Epithelial cell of prostate (primary cell): ENCODE measurements around the gene DUSP18.
A peak's percentile ranks its signal among the peaks of the same experiment; 100 is the strongest.
"Not testable (repeated sequence)": the region's sequence is repeated elsewhere in the genome, so short reads cannot be mapped to it uniquely, and the experiment has no call there.

Source experiments
- DNase-seq: peaks from one replicate; pipeline ENCODE4 v3.0.0-alpha.2; 2011; ENCODE audit warnings: low read depth, low spot score
- H3K27ac ChIP-seq: fragments of 450-650 bp; 2 replicates; pipeline ENCODE4 v1.5.1; 2017; ENCODE audit warnings: mild to moderate bottlenecking

DUSP18 gene

DNA sequence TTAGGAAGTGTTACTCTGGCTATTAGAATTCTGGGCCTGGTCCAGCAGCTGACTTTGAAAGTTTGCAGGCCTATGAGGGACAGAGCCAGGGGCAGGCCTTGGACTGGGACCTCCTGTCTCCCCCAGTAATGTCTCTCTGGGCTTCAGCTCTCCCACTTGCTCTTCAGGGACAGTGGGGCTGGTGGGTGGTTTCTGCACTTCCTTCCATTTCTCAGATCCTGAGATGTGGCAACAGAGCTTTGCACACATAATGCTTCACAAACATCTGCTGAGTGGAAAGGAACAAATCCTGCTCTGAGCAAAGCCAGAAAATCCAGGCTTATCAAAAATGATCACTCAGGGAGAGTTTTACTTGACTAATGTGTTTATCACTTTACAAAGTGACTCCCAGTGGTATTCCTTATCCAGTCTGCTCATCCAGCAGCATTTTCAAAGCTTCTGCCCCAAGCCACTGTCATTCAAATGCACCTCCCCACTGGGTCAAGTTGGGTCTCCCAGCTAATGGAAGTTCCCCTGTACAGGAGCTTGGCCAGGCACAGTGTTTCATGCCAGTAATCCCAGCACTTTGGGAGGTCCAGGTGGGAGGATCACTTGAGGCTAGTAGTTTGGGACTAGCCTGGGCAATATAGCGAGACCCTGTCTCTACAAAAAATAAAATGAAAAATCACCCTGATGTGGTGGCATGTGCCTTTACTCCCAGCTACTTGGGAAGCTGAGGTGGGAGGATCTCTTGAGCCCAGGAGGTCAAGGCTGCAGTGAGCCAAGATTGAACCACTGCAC, 13.5 kb upstream of the DUSP18 start:
- DNase-seq: no peak
- no peak overlapping the region for H3K27ac ChIP-seq

DNA sequence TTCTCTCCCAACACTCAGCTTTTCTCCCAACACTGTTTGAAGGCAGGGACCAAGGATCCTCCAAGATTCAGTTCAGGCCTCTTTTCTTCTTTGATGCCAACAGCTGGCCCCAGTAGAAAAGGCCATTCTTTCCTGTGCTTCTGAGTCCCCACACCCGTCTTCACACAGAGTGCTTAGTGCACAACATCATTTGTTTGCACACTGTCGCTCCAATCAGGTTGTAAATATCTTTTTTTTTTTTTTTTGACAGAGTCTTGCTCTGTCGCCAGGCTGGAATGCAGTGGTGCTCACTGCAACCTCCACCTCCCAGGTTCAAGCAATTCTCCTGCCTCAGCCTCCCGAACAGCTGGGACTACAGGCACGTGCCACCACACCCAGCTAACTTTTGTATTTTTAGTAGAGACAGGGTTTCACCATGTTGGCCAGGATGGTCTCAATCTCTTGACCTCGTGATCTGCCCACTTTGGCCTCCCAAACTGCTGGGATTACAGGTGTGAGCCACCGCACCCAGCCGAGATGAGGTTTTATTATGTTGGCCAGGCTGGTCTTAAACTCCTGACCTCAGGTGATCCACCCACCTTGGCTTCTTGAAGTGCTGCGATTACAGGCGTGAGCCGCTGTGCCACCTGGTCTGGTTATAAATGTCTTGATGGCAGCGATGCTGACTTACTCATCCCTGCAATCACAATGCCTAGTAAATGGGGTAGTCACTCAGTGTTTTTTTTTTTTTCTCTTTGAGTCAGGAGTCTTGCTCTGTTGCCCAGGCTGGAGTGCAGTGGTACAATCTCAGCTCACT, 12.4 kb upstream of the DUSP18 start:
- not testable (repeated sequence) for H3K27ac ChIP-seq, DNase-seq

DNA sequence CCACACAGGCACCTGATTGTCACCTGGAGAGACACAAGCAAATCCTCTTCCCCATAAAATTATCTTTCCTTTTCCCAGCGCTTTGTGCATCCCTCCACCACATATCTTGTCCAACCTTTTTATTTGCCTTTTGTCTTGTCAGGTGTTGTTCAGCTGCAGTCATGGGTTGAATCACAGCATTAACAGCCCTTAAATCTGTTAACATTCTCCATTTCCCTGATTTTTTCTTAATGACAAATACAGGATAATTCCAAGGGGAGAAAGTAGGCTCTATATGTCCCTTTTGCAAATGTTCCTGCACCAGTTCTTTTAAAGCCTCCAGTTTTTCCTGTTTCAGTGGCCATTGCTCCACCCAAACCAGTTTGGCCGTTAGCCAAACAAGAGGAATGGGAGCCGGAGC, 8.9 kb upstream of the DUSP18 start:
- H3K27ac ChIP-seq, DNase-seq: not testable (repeated sequence)

DNA sequence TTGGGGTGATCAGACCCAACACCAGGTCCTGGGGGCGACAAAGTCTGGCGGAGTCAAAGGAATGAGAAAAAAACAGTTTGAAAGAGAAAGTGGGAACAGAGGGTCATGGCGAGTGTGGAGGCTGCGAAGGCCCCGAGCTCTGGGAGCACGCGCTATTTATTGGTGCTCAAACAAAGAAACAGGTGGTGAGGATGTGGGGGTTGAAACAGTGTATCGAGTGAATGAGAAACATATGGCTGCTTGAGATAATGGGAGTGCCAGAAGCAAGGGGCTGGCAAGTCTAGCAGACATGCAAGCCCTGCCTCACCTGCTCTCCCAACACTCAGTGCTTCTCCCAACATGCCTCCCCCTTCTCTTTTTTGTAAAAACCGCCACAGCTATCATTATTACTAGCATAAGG, 7.8 kb upstream of the DUSP18 start:
- no peak for DNase-seq
- H3K27ac ChIP-seq: no peak overlapping the region

DNA sequence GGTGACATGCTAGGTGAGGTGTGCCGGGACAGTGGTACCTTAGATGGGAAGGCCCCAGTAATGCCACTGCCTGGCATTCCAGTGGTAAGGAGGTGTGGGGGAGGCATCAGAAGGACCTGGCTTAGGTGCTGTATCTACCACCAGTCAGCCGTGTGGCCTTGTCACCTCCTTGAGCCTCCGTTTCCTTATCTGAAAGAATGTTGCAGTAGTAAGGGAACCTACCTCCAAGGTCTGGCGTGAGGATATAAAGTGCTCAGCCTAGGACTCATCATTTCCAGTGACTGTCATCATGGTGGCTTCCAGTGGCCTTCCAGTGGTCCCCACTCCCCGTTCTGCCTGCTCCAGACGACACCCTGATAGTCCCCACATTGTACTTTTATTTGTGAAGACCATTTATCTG, 6.8 kb upstream of the DUSP18 start:
- DNase-seq: no peak
- no peak overlapping the region for H3K27ac ChIP-seq

DNA sequence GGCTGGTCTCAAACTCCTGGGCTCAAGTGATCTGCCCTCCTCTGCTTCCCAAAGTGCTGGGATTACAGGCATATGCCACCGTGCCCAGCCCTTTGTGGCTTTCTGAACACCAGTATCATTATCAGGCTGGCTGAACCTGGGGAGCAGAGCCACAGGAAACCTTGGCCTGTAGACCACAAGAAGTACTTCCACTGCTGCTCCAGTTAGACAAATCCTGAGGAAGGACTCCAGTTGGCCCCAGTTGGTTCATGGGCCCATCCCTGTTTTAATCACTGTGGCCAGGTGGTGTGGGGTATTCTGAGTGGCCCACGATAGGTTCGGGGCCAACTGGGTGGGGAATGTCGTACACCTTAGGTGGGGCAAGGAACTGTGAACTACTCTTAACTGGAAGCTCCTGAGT, 5.5 kb upstream of the DUSP18 start:
- no peak for DNase-seq
- H3K27ac ChIP-seq: no peak overlapping the region

DNA sequence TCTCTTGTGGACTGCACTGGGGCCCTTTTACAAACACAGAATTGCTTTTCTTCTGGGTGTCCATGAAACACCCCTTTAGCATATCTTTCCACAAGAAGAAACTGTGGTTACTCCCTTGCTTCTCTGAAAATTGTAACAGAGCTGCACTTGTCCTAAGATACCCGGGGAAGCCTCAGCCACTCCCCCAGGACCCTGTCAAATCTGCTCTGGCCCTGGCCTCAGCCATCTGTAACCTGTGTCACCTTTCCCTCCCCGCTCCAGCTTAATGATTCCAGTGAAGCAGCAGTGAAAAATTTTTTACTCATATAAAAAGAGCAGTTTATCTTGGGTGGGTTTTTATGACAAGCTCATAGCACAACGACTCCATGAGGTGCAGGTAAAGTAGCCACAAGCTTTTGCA, 3.4 kb upstream of the DUSP18 start:
- no peak for DNase-seq
- no peak overlapping the region for H3K27ac ChIP-seq

DNA sequence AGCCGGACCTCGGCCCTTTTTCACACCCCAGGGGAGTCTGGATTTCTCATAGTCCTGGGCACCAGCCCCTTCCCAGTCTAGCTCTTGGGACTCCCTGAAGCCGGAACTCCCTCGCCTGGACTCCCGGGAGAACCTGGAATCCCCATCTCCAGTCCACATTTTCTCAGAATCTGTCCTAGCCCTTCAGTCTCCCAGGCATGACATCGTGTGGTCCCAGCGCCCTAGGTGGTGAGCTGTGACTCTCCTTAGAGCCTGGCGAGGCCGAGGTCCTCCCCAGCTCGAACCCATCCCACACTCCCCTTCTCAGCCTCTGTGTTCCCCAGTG, 673 bp upstream of the DUSP18 start:
- H3K27ac ChIP-seq: no peak overlapping the region
- DNase-seq: no peak

DNA sequence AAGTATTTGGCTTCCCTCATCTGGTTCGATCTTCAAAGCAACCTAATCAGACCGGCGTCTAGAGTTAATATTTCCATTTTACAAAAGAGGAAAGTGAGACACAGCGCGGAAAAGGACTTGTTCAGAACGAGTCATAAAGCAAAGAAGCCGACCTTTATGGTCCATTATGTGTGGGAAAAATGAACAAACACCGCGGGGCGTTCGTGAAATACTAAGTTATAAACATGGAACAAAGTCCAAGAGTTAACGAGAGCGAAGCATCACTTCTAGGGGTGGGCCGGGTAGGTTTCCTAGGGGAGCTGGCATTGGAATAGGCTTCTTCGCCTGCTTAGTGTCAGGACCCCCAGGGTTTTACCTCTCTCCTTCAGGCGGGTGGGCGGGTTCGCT, 575 bp downstream of the DUSP18 start:
- no peak overlapping the region for H3K27ac ChIP-seq
- DNase-seq: no peak

DNA sequence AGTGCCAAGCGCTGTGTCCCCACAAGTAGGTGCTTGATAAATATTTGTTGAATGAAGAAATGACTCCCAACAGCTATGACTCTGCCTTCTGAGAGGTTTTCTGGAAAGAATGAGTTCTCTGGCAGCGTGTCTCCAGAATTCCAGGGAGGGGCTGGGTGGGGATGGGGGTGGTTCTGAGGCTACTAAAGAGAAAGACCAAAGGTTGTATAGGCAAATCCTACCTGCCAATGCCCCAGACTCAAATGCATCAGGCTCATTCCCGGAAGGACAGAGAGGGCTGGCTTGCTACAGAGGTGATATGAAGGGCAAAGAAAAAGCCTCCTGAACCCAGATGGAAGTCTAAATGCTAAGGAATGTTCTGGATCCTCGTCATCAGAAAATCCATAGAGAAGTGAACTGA, 1.9 kb downstream of the DUSP18 start:
- DNase-seq: no peak
- no peak overlapping the region for H3K27ac ChIP-seq

DNA sequence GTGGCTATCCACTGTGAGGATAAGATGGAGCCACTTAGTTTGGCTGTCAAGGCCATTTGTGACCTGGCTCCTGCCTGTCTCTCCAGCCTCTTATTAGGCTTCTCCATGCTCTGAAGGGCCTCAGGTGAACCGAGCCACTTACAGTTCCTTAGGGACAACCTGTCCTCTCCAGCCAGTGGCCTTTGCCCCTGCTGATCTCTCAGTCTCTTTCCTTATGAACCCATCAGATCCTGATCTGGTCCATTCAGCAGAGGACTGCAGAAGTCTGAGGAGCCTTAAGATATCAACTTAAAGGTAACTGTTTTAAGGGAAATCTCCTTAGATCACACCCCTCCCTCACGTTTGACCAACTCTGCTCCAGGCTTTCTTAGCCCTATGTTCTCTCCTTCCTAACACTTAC, 2.4 kb downstream of the DUSP18 start:
- H3K27ac ChIP-seq: no peak overlapping the region
- DNase-seq: no peak

DNA sequence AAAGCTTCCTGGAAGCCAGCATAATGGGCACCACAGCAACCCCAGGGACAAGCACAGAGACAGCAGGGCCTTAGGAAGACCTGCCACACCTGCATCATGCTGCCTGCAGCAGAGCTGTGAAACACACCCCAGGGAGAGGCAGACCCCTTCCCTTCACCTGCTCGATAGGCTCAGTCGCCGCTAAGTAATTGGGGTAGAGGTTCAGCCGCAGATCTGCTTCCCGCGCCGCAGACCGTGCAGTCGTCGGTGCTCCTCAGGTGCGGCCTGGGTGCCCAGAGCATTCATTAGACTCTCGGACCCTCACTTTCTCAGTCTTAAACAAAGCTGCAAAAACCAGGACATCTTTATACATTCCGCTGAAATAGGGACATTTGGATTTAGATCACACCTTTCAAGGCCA, 2.9 kb downstream of the DUSP18 start:
- no peak overlapping the region for H3K27ac ChIP-seq
- DNase-seq: no peak

DNA sequence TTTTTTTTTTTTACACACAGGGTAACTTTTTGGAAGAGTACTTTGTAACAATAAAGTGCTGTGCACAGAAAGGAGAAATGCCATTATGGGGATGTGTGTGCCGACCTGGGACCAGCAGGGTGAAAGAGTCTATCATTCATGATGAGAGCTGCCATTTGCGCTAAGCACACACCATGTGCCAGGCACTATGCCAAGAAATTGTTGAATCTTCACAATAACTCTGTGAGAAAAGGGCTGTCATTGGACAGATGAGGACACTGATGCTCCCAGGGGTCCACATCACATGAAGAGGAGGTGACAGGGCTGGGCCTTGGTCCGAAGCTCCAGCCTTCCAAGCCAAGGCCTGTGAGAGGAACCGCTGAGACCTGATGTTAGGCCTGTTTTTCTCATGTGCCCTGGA, 5.6 kb downstream of the DUSP18 start:
- no peak overlapping the region for H3K27ac ChIP-seq
- DNase-seq: no peak

DNA sequence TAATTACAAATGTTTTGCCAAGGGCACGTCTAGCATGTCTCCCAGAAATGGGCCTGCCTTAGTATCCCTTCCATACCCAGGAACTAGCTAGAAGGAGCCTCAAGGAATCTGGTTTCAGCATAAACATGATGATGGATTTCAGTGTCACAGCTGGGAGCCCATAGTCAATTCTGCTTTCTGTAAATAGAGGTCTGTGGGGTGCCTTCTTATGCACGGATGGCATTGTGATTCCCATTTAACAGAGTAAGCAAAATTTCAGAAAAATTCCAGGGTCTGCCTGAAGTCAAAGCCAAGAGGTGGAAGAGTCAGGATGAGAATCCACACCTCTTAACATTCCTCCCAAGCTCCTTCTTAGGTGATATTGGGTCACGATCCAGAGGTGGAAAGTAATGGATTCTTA, 12.1 kb downstream of the DUSP18 start:
- no peak for DNase-seq
- no peak overlapping the region for H3K27ac ChIP-seq

DNA sequence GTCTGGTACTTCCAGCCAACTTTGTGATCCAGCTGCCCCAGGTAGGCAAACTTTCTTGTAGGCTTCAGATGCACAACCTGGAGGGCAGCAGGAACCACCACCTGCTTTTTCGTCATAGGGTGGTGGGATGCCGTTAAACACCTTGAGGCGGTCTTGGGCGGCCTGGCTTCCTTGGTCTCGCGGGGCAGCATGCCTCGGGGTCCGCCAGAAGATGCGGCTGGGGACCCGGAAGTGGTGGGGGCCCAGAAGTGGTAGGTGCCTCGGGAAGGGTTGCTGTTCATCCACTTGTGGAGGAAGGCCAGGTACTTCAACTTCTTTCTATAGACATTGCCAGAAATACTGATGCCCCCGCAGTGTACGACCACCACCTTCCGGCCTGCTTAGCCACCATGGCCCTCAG, 13.3 kb downstream of the DUSP18 start:
- H3K27ac ChIP-seq: no peak overlapping the region
- no peak for DNase-seq

DNA sequence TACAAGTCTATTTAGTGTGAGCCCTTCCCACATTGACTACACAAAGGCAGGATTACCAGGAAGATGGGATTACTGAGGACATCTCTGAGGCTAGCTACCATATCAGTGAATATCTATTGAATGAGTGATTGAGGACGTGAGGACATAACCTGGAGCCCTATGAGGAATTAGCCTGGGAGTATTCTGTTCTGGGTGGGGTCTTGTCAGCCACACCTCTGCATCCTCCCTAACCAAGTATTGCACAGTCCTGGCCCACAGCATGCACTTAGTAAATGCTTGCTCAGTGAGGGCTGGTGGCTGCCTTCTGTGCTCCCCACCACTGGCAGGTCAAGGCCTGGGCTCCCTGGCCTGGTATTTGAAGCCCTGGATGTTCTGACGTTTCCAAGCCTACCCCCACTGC, 14.8 kb downstream of the DUSP18 start:
- DNase-seq: no peak
- H3K27ac ChIP-seq: no peak overlapping the region

DNA sequence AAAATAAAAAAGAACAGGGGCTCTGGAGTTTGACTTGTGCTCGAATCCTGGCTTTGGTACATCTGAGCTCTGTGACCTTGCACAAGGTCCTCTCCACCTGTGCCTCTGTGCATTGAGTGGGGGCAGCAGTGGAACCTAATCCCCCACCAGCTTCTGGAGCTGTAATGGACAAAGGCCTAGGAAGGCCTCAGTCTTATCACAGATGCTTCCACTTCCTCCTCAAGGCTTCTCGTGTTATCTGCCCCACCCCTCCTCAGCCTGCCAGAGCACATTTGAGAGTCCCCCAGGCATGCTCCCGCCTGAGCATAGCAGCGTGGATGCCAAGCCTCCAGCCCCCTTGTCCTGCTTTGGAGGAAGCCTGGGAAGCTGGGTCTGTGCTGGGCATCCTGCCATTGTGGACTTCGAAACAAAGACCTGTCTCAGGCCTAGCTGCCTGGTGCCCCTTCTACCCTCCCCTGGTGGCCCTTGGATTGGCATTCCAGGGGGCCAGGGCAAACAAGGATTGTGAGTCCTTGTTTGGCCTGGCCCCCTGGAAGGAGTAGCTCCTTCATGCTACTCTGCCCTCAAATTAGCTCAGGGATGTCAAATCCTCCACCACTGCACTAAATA, 17.1 kb downstream of the DUSP18 start:
- H3K27ac ChIP-seq: no peak overlapping the region
- DNase-seq: no peak

DNA sequence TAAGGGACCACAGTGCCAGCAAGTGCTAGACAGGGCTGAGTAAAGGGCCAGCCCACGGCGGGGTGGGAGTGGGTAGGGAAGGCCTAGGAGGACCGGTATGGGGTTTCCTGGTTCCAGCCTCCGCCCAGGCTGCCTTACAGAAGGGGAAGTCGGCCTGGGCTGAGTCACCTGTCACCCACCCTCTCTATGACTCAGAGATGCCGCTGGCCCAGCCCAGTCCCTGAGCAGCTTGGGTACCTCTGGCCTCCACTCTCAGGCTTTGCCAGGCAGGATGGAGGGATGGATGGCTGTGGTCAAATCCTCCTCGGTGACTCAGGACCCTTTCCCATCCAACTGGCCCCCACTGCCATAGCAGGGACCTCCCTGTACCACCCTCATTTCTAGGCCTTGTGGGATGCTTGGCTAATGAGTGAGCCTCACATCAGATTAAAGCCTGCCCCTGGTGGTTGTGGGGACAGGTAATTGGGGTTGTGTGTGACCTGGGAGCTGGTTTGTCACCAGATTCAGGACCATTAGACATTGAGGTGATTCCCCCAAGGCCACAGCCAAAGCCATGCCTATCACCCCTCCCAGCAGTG, 18.2 kb downstream of the DUSP18 start:
- peak; percentile 65 for DNase-seq
- H3K27ac ChIP-seq: peak overlapping the region; percentile 46

DNA sequence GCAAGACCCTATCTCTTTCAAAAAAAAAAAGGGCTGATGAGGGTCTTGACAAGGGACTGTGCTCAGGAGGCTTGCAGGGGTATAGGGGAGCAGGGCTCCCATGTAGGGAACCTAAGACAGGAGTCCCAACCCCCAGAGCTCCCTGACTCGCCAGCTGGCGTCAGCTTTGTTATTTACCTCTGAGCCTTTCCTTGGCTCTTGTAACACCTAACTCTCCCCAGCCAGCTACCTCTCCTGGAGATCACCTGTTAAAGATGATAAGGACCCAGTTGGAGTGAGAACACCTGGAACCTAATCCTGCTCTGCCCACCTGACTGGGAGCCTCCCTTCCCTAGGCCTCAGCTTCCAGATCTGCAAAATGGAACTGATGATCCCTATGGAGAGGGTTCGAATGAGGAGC, 18.9 kb downstream of the DUSP18 start:
- no peak for DNase-seq
- peak overlapping the region; percentile 46 for H3K27ac ChIP-seq

DNA sequence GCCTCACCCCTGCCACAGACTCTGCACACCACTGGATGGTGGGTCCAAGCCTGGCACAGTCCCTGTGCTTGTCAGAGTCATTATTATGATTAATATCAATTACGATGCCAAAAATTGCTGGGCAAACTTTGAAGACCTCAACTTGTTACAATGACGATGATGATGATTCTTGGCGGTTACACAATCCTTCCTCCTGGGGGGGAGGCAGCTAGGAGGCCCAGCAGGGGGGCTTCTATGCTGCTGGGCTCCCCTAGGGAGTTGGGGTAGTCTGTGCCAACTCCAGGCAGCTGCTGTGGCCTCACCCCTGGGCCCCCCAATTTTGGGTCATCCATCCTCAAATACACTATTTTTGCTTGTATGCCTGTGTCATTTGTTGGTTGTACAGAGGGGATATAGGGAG, 20.1 kb downstream of the DUSP18 start:
- no peak overlapping the region for H3K27ac ChIP-seq
- DNase-seq: no peak

DNA sequence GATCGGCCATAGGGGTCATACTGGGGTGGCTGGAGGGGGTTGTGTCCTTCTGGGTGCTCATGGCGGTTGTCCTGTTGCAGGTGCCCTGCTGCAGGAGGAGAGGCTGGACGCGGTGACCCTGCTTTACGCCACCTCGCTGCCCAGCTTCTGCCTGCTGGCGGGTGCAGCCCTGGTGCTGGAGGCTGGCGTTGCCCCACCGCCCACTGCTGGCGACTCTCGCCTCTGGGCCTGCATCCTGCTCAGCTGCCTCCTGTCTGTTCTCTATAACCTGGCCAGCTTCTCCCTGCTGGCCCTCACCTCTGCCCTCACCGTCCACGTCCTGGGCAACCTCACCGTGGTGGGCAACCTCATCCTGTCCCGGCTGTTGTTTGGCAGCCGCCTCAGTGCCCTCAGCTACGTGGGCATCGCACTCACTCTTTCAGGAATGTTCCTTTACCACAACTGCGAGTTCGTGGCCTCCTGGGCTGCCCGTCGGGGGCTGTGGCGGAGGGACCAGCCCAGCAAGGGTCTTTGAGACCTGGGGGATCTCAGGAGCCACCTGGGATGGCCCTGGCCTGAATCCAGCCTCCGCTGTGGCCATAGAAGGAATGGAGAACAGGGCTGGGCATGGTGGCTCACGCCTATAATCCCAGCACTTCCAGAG, 21.0 kb downstream of the DUSP18 start:
- no peak for DNase-seq

More for the DNA sequence above, 21.0 kb downstream of the DUSP18 start:
- H3K27ac ChIP-seq: no peak overlapping the region
